D721Med (cell line): ENCODE measurements around the gene RBM38.

ENCODE experiments used
- DNase-seq: peaks from one replicate; pipeline ENCODE4 v3.0.0; 2011; ENCODE audit warnings: low spot score; ENCODE audit not compliant: insufficient read length
- FAIRE-seq: peaks from 2 replicates; lab custom pipeline; 2011; peaks lifted over from hg19 to GRCh38; lab: Jason Lieb, UNC
- CTCF ChIP-seq: IDR thresholded peaks from 2 replicates; pipeline ENCODE4 v1.5.1; 2012; ENCODE audit warnings: mild to moderate bottlenecking, control low read depth; ENCODE audit not compliant: insufficient read depth; ENCODE audit errors: missing control alignments

RBM38 gene

GRCh38 chr20:57421253-57422220 lies 30.3 kb downstream of the RBM38 start:
- FAIRE-seq (no peak), DNase-seq (no peak)
- TF ChIP-seq CTCF = no peak

GRCh38 chr20:57422254-57422653 lies 31.1 kb downstream of the RBM38 start:
- no peak for FAIRE-seq
- DNase-seq = no peak
- TF ChIP-seq CTCF = no peak

GRCh38 chr20:57425150-57426013 lies 34.2 kb downstream of the RBM38 start:
- DNase-seq = no peak
- FAIRE-seq = no peak
- no peak for TF ChIP-seq CTCF

DNA sequence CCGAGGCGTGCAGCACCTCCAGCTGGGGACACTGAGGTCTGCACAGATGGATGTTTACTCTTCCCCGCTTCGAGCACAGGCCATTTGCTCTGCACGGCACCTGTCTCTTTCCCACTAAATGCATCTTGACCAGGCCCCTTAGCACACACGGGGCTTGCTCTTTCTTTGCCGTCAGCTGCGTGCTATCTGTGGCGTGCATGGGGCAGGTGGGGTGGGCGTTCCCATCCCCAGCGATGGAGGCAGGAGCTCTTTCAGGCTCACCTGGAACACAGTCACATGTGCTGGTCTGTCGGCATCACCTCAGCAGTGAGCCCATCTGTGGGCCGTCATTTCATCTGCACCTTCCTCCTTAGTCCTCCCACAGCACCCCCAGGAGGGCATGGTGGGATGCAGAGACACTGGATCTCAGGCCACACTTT lies 35.1 kb downstream of the RBM38 start:
- no peak for TF ChIP-seq CTCF
- FAIRE-seq (no peak), DNase-seq (no peak)

- TF ChIP-seq CTCF = no peak
- DNase-seq (no peak), FAIRE-seq (no peak)
These were observed 35.6 kb downstream of the RBM38 start for GRCh38 chr20:57426831-57427230.

DNA sequence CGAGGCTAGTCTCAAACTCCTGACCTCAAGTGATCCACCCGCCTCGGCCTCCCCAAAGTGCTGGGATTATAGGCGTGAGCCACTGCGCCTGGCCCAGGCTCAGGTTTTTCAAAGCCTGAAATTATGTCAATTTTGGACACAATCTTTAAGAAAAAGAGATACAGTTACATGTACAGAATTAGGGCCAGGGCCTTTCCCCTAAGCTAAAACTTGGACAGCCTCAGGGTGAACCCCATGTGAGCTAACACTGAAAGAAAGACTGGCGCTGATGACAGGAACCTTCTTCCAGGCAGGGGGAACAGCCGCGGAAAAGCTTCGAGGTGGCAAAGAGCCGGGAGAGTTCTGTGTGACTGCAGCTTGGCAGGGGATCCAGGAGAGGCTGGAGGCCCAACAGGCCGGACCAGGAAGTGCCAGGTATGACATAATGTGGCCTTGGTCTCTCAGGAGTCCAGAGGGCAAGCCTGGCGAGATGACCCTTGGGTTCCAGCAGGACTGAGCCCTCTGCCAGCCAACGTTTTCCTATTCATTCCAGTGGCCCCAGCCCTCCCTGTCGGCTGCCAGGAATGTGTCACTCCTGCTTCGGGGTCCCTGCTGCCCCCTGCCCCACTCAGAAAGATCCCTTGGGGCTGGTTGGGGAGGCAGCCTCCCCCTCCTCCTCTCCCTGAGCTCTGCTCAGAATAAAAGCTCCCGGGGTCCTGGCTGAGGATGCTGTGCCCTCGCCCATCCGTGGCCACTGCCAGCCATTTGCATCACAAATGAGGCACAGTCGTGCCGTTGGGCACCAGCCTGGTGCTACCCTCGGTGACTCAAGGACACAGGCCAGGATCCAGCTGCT lies 37.3 kb downstream of the RBM38 start:
- FAIRE-seq (no peak), DNase-seq (no peak)
- TF ChIP-seq CTCF = no peak
